H1 (cell line): ENCODE measurements around the gene TEX51. TPM values are rescaled to one million over a fixed set of nuclear protein-coding genes. Genes with fewer than 3 reads are reported as not detected.

ENCODE experiments used
- CTCF ChIA-PET: fragments of 300-600 bp; sonication (Branson Sonifier 250); formaldehyde crosslinking; loops from one replicate; lab custom pipeline; 2021; ENCODE audit not compliant: partially characterized antibody; lab: Charles Lee
- POLR2A ChIA-PET: fragments of 300-600 bp; sonication (Branson Sonifier 250); formaldehyde crosslinking; loops from one replicate; lab custom pipeline; 2021; ENCODE audit warnings: inconsistent platforms; ENCODE audit not compliant: partially characterized antibody; lab: Charles Lee
- DNase-seq, 2 experiments: peaks; one replicate each; pipeline versions ENCODE4 v3.0.0 to v3.0.0-alpha.2; 2010 to 2022; ENCODE audit warnings: low spot score in 2 of 2, low read depth in 1 of 2, mixed read lengths in 1 of 2
- FAIRE-seq: peaks from 2 replicates; lab custom pipeline; 2011; peaks lifted over from hg19 to GRCh38; lab: Jason Lieb, UNC
- H2AFZ ChIP-seq: 2 replicates; pipeline ENCODE4 v1.8.1; 2012; ENCODE audit warnings: low read length, inconsistent platforms
- H2AK5ac ChIP-seq: 2 replicates; pipeline ENCODE4 v1.6.1; 2013; ENCODE audit warnings: low read depth, low read length
- H2BK120ac ChIP-seq: replicated peaks from 2 replicates; pipeline ENCODE3; 2013; ENCODE audit warnings: low read depth, low read length, inconsistent platforms
- H2BK12ac ChIP-seq: 2 replicates; pipeline ENCODE4 v1.6.1; 2013; ENCODE audit warnings: low read depth, low read length
- H2BK15ac ChIP-seq: 2 replicates; pipeline ENCODE4 v1.6.1; 2013; ENCODE audit warnings: low read length
- H2BK20ac ChIP-seq: 2 replicates; pipeline ENCODE4 v1.6.1; 2013; ENCODE audit warnings: low read length
- H2BK5ac ChIP-seq: 2 replicates; pipeline ENCODE4 v1.6.1; 2013; ENCODE audit warnings: low read depth, low read length
- H3K14ac ChIP-seq: 2 replicates; pipeline ENCODE4 v1.6.1; 2013; ENCODE audit warnings: inconsistent platforms; ENCODE audit not compliant: insufficient read length
- H3K18ac ChIP-seq: 2 replicates; pipeline ENCODE4 v1.6.1; 2013; ENCODE audit warnings: low read length; ENCODE audit errors: extremely low read depth
- H3K23ac ChIP-seq: 2 replicates; pipeline ENCODE4 v1.6.1; 2013; ENCODE audit warnings: inconsistent platforms; ENCODE audit not compliant: insufficient read length
- H3K23me2 ChIP-seq: 2 replicates; pipeline ENCODE4 v1.6.1; 2013; ENCODE audit warnings: low read depth, low read length
- H3K27ac ChIP-seq: 2 replicates; pipeline ENCODE4 v1.6.1; 2011; ENCODE audit warnings: low read depth, low read length, inconsistent platforms
- H3K27me3 ChIP-seq, 4 experiments: replicated peaks in 1 of 4; 1 replicate in 1 of 4; 2 replicates in 3 of 4; pipeline versions ENCODE4 v1.6.1 to v1.8.1; 2011 to 2013; ENCODE audit warnings: low read length in 3 of 4, mild to moderate bottlenecking in 3 of 4, inconsistent platforms in 2 of 4, mixed read lengths in 2 of 4, moderate library complexity in 1 of 4; ENCODE audit not compliant: control insufficient read depth in 3 of 4, insufficient read depth in 3 of 4; ENCODE audit errors: extremely low read depth in 1 of 4
- H3K36me3 ChIP-seq, 4 experiments: 2 replicates each; pipeline versions ENCODE4 v1.6.1 to v1.8.1; 2011 to 2013; ENCODE audit warnings: mild to moderate bottlenecking in 4 of 4, low read length in 3 of 4, moderate library complexity in 2 of 4, control low read depth in 1 of 4, inconsistent platforms in 1 of 4; ENCODE audit not compliant: insufficient read depth in 4 of 4, control insufficient read depth in 2 of 4
- H3K4ac ChIP-seq: replicated peaks from 2 replicates; pipeline ENCODE3; 2013; ENCODE audit warnings: low read length, low read depth, mixed read lengths, inconsistent platforms; ENCODE audit not compliant: insufficient read length
- H3K4me1 ChIP-seq, 4 experiments: replicated peaks in 1 of 4; 1 replicate in 1 of 4; 2 replicates in 3 of 4; pipeline versions ENCODE4 v1.6.1 to v1.8.1; 2011 to 2013; ENCODE audit warnings: low read length in 3 of 4, inconsistent platforms in 2 of 4, mixed read lengths in 1 of 4; ENCODE audit not compliant: insufficient read depth in 4 of 4, control insufficient read depth in 3 of 4
- H3K4me2 ChIP-seq, 2 experiments: 2 replicates each; pipeline versions ENCODE4 v1.6.1 to v1.8.1; 2011 to 2013; ENCODE audit warnings: low read depth in 2 of 2, low read length in 2 of 2, control low read depth in 1 of 2, inconsistent platforms in 1 of 2, mild to moderate bottlenecking in 1 of 2; ENCODE audit not compliant: insufficient read depth in 1 of 2
- H3K4me3 ChIP-seq, 4 experiments: fragments of 200-600, 300-600 bp in 1 of 4; sonication (generic), shearing (Covaris generic), sonication (Bioruptor Twin) in 1 of 4; 2 replicates each; pipeline versions ENCODE4 v1.5.1 to v1.8.1; 2011 to 2016; ENCODE audit warnings: low read length in 4 of 4, low read depth in 3 of 4, control low read depth in 2 of 4, inconsistent platforms in 2 of 4, mild to moderate bottlenecking in 2 of 4, mixed read lengths in 1 of 4, moderate library complexity in 1 of 4; ENCODE audit not compliant: insufficient read depth in 2 of 4; ENCODE audit errors: extremely low read depth in 1 of 4
- H3K56ac ChIP-seq: replicated peaks from 2 replicates; pipeline ENCODE3; 2013; ENCODE audit warnings: low read depth, mild to moderate bottlenecking, mixed read lengths, low read length, inconsistent platforms; ENCODE audit not compliant: insufficient read length
- H3K79me1 ChIP-seq: 2 replicates; pipeline ENCODE4 v1.6.1; 2013; ENCODE audit warnings: low read depth, low read length, control low read depth
- H3K79me2 ChIP-seq, 2 experiments: 2 replicates each; pipeline versions ENCODE4 v1.6.1 to v1.8.1; 2012 to 2013; ENCODE audit warnings: low read length in 2 of 2, mild to moderate bottlenecking in 2 of 2, inconsistent platforms in 1 of 2; ENCODE audit not compliant: insufficient read depth in 2 of 2, control insufficient read depth in 1 of 2
- H3K9ac ChIP-seq, 4 experiments: replicated peaks in 1 of 4; 1 replicate in 1 of 4; 2 replicates in 3 of 4; pipeline versions ENCODE4 v1.6.1 to v1.8.1; 2011 to 2013; ENCODE audit warnings: low read depth in 3 of 4, low read length in 3 of 4, control low read depth in 2 of 4, mild to moderate bottlenecking in 2 of 4, moderate library complexity in 2 of 4, inconsistent platforms in 1 of 4; ENCODE audit errors: extremely low read depth in 1 of 4
- H3K9me3 ChIP-seq, 2 experiments: 2 replicates each; pipeline versions ENCODE4 v1.6.1 to v1.8.1; 2012 to 2013; ENCODE audit warnings: mild to moderate bottlenecking in 2 of 2, moderate library complexity in 2 of 2, control low read depth in 1 of 2, inconsistent platforms in 1 of 2, low read depth in 1 of 2, low read length in 1 of 2, mixed read lengths in 1 of 2; ENCODE audit not compliant: insufficient read depth in 2 of 2
- H4K20me1 ChIP-seq, 2 experiments: replicated peaks in 1 of 2; 2 replicates each; pipeline versions ENCODE3 to v1.8.1; 2011 to 2013; ENCODE audit warnings: inconsistent platforms in 2 of 2, low read length in 2 of 2, mild to moderate bottlenecking in 1 of 2; ENCODE audit not compliant: insufficient read depth in 2 of 2, control insufficient read depth in 1 of 2
- H4K5ac ChIP-seq: 2 replicates; pipeline ENCODE4 v1.6.1; 2013; ENCODE audit warnings: low read length, low read depth, mixed read lengths, inconsistent platforms; ENCODE audit not compliant: insufficient read length
- H4K8ac ChIP-seq: 2 replicates; pipeline ENCODE4 v1.8.0; 2013; ENCODE audit warnings: mild to moderate bottlenecking, moderate library complexity, low read length, inconsistent platforms; ENCODE audit not compliant: insufficient read depth; ENCODE audit errors: extremely low read depth
- H4K91ac ChIP-seq: replicated peaks from 2 replicates; pipeline ENCODE3; 2013; ENCODE audit warnings: low read length, mixed read lengths, inconsistent platforms; ENCODE audit not compliant: insufficient read length
- ATF3 ChIP-seq: IDR thresholded peaks from 2 replicates; pipeline ENCODE4 v1.6.1; 2011; ENCODE audit warnings: low read depth, mild to moderate bottlenecking, low read length; ENCODE audit not compliant: insufficient read depth
- EP300 ChIP-seq, 2 experiments: IDR thresholded peaks; 1 replicate in 1 of 2; 2 replicates in 1 of 2; pipeline ENCODE4 v1.6.1; 2011 to 2012; ENCODE audit warnings: low read depth in 2 of 2, low read length in 2 of 2, mild to moderate bottlenecking in 2 of 2, borderline replicate concordance in 1 of 2, inconsistent platforms in 1 of 2, moderate library complexity in 1 of 2
- HDAC6 ChIP-seq: IDR thresholded peaks from one replicate; pipeline ENCODE4 v1.7.1; 2012; ENCODE audit warnings: low read depth, mild to moderate bottlenecking, inconsistent platforms, low read length, moderate library complexity
- JUN ChIP-seq: IDR thresholded peaks from 2 replicates; pipeline ENCODE4 v1.6.1; 2011; ENCODE audit warnings: low read depth, mild to moderate bottlenecking, improper control_type of control experiment, low read length
- NRF1 ChIP-seq: IDR thresholded peaks from 2 replicates; pipeline ENCODE4 v1.6.1; 2011; ENCODE audit warnings: mild to moderate bottlenecking, low read depth, low read length, improper control_type of control experiment
- POLR2A ChIP-seq, 2 experiments: IDR thresholded peaks; 1 replicate in 1 of 2; 2 replicates in 1 of 2; pipeline ENCODE4 v1.6.1; 2011; ENCODE audit warnings: low read depth in 2 of 2, low read length in 2 of 2, mild to moderate bottlenecking in 2 of 2; ENCODE audit errors: control extremely low read depth in 1 of 2
- SP1 ChIP-seq: IDR thresholded peaks from 2 replicates; pipeline ENCODE4 v1.6.1; 2011; ENCODE audit warnings: low read depth, low read length
- SP2 ChIP-seq: IDR thresholded peaks from 2 replicates; pipeline ENCODE4 v1.6.1; 2012; ENCODE audit warnings: mild to moderate bottlenecking, low read length, inconsistent platforms
- SUZ12 ChIP-seq: fragments of 200-600 bp; sonication (generic); IDR thresholded peaks from 2 replicates; pipeline ENCODE4 v1.6.1; 2012; ENCODE audit warnings: mild to moderate bottlenecking, inconsistent platforms, low read length, moderate library complexity, mixed read lengths
- TEAD4 ChIP-seq: IDR thresholded peaks from 2 replicates; pipeline ENCODE4 v1.6.1; 2012; ENCODE audit warnings: low read depth, low read length, inconsistent platforms, mixed read lengths
- USF2 ChIP-seq: IDR thresholded peaks from 2 replicates; pipeline ENCODE4 v1.6.1; 2011; ENCODE audit warnings: low read length, improper control_type of control experiment
- YY1 ChIP-seq: IDR thresholded peaks from 2 replicates; pipeline ENCODE4 v1.6.1; 2011; ENCODE audit warnings: low read depth, mild to moderate bottlenecking, low read length
- WGBS, 2 experiments: shearing (Covaris generic) in 1 of 2; methylation state at CpG; one replicate each; pipeline versions ENCODE4 v1.1.6 to v1.1.7; 2013 to 2015; ENCODE audit warnings: low lambda C conversion rate in 2 of 2, mixed read lengths in 2 of 2, inconsistent platforms in 1 of 2, low coverage in 1 of 2, missing lambda C conversion rate in 1 of 2; ENCODE audit not compliant: insufficient replicate concordance in 2 of 2, insufficient coverage in 1 of 2, insufficient read length in 1 of 2; ENCODE audit errors: extremely low coverage in 1 of 2, missing lambda C conversion rate in 1 of 2; 5-methylcytosine and 5-hydroxymethylcytosine counted together
- polyA plus RNA-seq, 7 experiments: library from polyadenylated mRNA; depleted of rRNA in 3 of 7; stranded (reverse) in 5 of 7; unstranded in 2 of 7; fragments of >200 nt in 5 of 7; fragments of 200-250 nt in 2 of 7; gene quantifications; 1 replicate in 5 of 7; 2 replicates in 1 of 7; 4 replicates in 1 of 7; pipeline versions ENCODE4 v1.2.1 to v1.2.3, GENCODE V29; 2011 to 2013; ENCODE audit warnings: missing spikeins in 2 of 7, mixed read lengths in 2 of 7
- total RNA-seq: library from RNA; stranded (reverse); fragmentation: NEBNext Ultra II Directional; extraction: Animal tissue kit (Norgen Biotek cat#: 25700); gene quantifications from 2 replicates; pipeline ENCODE4 v1.2.1, GENCODE V29; 2021

TEX51 gene
- total and polyA plus RNA-seq, 2 of the 8 experiments (the other 6 are each of a cell fraction or from before 2014, with no cell fraction given), result not detected

GRCh38 chr2:126908721-126909177 lies 10.1 kb downstream of the TEX51 start:
- TF ChIP-seq NRF1 (no peak), HDAC6 (no peak), YY1 (no peak), EP300 (IDR thresholded peaks at IDR 0.05; ENCODE audit: borderline replicate concordance in 1 of 2, low read depth in 2 of 2, low read length in 2 of 2) (no peak), POLR2A (IDR thresholded peaks at IDR 0.05; ENCODE audit: control extremely low read depth in 1 of 2, low read depth in 2 of 2, low read length in 2 of 2) (no peak), SP2 (no peak), TEAD4 (no peak), JUN (no peak), ATF3 (no peak), USF2 (no peak), SUZ12 (no peak), SP1 (no peak)
- no peak overlapping the region for H2BK5ac ChIP-seq
- H2AFZ ChIP-seq, result peak overlapping the region; percentile 13; the same call in 1 of the 2 replicates
- H3K27me3 ChIP-seq, result no peaks in the 10 kb centered on the region
- H2BK120ac ChIP-seq, result no peak overlapping the region
- no peak overlapping the region for H2BK12ac ChIP-seq
- H2BK20ac ChIP-seq, result no peak overlapping the region
- H3K36me3 ChIP-seq, result no peaks in the 10 kb centered on the region
- no peak overlapping the region for H3K23ac ChIP-seq
- no peak overlapping the region for H3K18ac ChIP-seq
- FAIRE-seq, result no peak
- no peaks in the 10 kb centered on the region for H4K20me1 ChIP-seq
- DNase-seq, result peak in 1 of 2 experiments; percentile 32
- H4K8ac ChIP-seq, result no peak overlapping the region
- no peak overlapping the region for H2AK5ac ChIP-seq
- no peaks in the 10 kb centered on the region; a peak in 1 of 4 replicates for H3K9me3 ChIP-seq
- H3K4me1 ChIP-seq, result no peaks in the 10 kb centered on the region; a peak in 2 of 7 replicates
- no peak overlapping the region for H3K4ac ChIP-seq
- H3K9ac ChIP-seq, result no peak overlapping the region
- no peaks in the 10 kb centered on the region for H3K23me2 ChIP-seq
- H4K91ac ChIP-seq, result no peak overlapping the region
- no peak overlapping the region for H3K56ac ChIP-seq
- ChIA-PET CTCF (no interaction called here), POLR2A (no interaction called here)
- WGBS, 2 experiments, result 88% methylated on average over 10 of the region's 10 CpGs; no CpG with 5 or more reads in 1 of the 2 experiments
- no peaks in the 10 kb centered on the region for H3K79me1 ChIP-seq
- no peak overlapping the region for H2BK15ac ChIP-seq
- no peak overlapping the region for H3K4me3 ChIP-seq
- H3K27ac ChIP-seq, result no peak overlapping the region
- no peaks in the 10 kb centered on the region for H3K79me2 ChIP-seq
- H4K5ac ChIP-seq, result no peak overlapping the region
- no peak overlapping the region for H3K14ac ChIP-seq
- no peak overlapping the region for H3K4me2 ChIP-seq
